Astrocyte (in vitro differentiated cells and primary cell): ENCODE data around the gene CD52. TPM values are rescaled to one million over a fixed set of nuclear protein-coding genes. Genes with fewer than 3 reads are reported as not detected.

ENCODE experiments used
- DNase-seq: peaks from one replicate; pipeline ENCODE4 v3.0.0-alpha.2; 2010; ENCODE audit warnings: low read depth
- FAIRE-seq: peaks from 2 replicates; lab custom pipeline; 2011; peaks lifted over from hg19 to GRCh38; lab: Jason Lieb, UNC
- H2AFZ ChIP-seq: 2 replicates; pipeline ENCODE4 v1.6.0; 2012; ENCODE audit warnings: low read depth, low read length, inconsistent platforms
- H3K27ac ChIP-seq: 2 replicates; pipeline ENCODE4 v1.5.1; 2011; ENCODE audit warnings: low read depth, low read length, inconsistent platforms
- H3K27me3 ChIP-seq: 2 replicates; pipeline ENCODE4 v1.6.0; 2011; ENCODE audit warnings: low read length, inconsistent platforms; ENCODE audit not compliant: insufficient read depth
- H3K36me3 ChIP-seq: 2 replicates; pipeline ENCODE4 v1.5.1; 2011; ENCODE audit warnings: low read length, inconsistent platforms; ENCODE audit not compliant: insufficient read depth
- H3K4me1 ChIP-seq: 2 replicates; pipeline ENCODE4 v1.5.1; 2011; ENCODE audit warnings: low read length, inconsistent platforms; ENCODE audit not compliant: insufficient read depth
- H3K4me2 ChIP-seq: 2 replicates; pipeline ENCODE4 v1.6.0; 2012; ENCODE audit warnings: low read length, inconsistent platforms
- H3K4me3 ChIP-seq: 2 replicates; pipeline ENCODE4 v1.5.1; 2011; ENCODE audit warnings: low read depth, mild to moderate bottlenecking, low read length, inconsistent platforms; ENCODE audit not compliant: insufficient read depth
- H3K79me2 ChIP-seq: 2 replicates; pipeline ENCODE4 v1.6.0; 2012; ENCODE audit warnings: mild to moderate bottlenecking, low read length, inconsistent platforms; ENCODE audit not compliant: insufficient read depth
- H3K9ac ChIP-seq: 2 replicates; pipeline ENCODE4 v1.6.0; 2012; ENCODE audit warnings: mild to moderate bottlenecking, low read length, inconsistent platforms
- H3K9me3 ChIP-seq: 2 replicates; pipeline ENCODE4 v1.5.1; 2012; ENCODE audit warnings: low read depth, mild to moderate bottlenecking, low read length, inconsistent platforms; ENCODE audit not compliant: insufficient read depth
- H4K20me1 ChIP-seq: 2 replicates; pipeline ENCODE4 v1.6.0; 2012; ENCODE audit warnings: low read length, inconsistent platforms; ENCODE audit not compliant: insufficient read depth
- H3K27ac Mint-ChIP-seq: one replicate; pipeline ENCODE4 v1.8.0; 2021; ENCODE audit warnings: mild to moderate bottlenecking, mixed read lengths; ENCODE audit not compliant: unreplicated experiment
- H3K27me3 Mint-ChIP-seq: one replicate; pipeline ENCODE4 v1.8.0; 2021; ENCODE audit warnings: low read depth, mixed read lengths; ENCODE audit not compliant: unreplicated experiment
- H3K36me3 Mint-ChIP-seq: one replicate; pipeline ENCODE4 v1.8.0; 2021; ENCODE audit warnings: low read depth, mixed read lengths; ENCODE audit not compliant: unreplicated experiment
- H3K4me1 Mint-ChIP-seq: one replicate; pipeline ENCODE4 v1.8.0; 2021; ENCODE audit warnings: low read depth, mixed read lengths; ENCODE audit not compliant: unreplicated experiment
- H3K4me3 Mint-ChIP-seq: one replicate; pipeline ENCODE4 v1.8.0; 2021; ENCODE audit warnings: mild to moderate bottlenecking, moderate library complexity, mixed read lengths; ENCODE audit not compliant: unreplicated experiment
- H3K9me3 Mint-ChIP-seq: one replicate; pipeline ENCODE4 v1.8.0; 2021; ENCODE audit warnings: mild to moderate bottlenecking, mixed read lengths; ENCODE audit not compliant: unreplicated experiment
- EZH2 ChIP-seq: IDR thresholded peaks from 2 replicates; pipeline ENCODE4 v1.6.1; 2012; ENCODE audit warnings: mild to moderate bottlenecking, low read length, inconsistent platforms; ENCODE audit not compliant: insufficient read depth
- total RNA-seq: library from RNA; stranded (reverse); gene quantifications from 2 replicates; pipeline ENCODE4 v1.2.1, GENCODE V29; 2021
- TF ChIP-seq, protein P1 (sequence below): IDR thresholded peaks from 2 replicates; pipeline ENCODE4 v1.5.1; 2011; ENCODE audit warnings: low read depth, mild to moderate bottlenecking, inconsistent platforms, low read length, moderate library complexity; ENCODE audit not compliant: insufficient read depth

Gene CD52
- total RNA-seq, 1 donor from 2014 or later = not detected

DNA sequence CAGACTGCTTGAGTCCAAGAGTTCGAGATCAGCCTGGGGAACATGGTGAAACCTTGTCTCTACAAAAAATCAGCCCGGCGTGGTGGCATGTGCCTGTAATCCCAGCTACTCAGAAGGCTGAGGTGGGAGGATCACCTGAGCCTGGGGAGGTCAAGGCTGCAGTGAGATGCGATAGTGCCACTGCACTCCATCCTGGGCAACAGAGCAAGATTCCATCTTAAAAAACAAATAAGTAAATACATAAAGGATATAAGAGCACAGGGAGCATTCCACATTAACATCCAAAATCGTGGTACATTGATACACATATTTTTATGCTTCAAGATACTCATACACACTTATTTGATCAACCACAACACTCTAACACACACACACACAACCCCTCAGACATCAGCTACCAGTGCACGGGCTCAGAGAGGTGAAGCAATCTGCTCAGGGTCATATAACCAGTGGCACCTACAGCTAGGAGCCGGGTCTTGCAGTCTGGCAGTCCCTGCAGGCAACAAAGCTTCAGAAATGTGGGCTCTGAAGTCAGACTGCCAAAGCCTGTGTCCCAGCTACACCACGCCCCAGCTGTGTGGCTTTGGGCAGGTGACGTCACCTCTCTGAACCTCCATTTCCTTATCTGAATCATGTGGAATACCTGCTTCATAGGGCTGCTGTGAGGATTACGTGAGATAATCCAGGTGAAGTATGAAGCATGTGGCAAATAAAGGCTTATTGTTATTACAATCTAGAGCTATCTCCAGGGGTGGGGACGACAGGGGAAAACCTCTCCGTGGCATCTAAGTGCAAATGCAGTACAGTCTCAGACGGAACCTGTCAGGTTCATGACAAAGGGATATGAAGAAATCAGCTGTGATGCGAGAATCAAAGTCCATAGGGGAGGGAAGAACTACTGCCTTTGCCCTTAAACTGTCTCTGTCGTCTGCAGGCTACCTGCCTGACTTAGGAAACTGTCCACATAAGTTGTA, 40.9 kb downstream of the CD52 start:
- TF ChIP-seq, protein P1, sequence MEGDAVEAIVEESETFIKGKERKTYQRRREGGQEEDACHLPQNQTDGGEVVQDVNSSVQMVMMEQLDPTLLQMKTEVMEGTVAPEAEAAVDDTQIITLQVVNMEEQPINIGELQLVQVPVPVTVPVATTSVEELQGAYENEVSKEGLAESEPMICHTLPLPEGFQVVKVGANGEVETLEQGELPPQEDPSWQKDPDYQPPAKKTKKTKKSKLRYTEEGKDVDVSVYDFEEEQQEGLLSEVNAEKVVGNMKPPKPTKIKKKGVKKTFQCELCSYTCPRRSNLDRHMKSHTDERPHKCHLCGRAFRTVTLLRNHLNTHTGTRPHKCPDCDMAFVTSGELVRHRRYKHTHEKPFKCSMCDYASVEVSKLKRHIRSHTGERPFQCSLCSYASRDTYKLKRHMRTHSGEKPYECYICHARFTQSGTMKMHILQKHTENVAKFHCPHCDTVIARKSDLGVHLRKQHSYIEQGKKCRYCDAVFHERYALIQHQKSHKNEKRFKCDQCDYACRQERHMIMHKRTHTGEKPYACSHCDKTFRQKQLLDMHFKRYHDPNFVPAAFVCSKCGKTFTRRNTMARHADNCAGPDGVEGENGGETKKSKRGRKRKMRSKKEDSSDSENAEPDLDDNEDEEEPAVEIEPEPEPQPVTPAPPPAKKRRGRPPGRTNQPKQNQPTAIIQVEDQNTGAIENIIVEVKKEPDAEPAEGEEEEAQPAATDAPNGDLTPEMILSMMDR = no peak
- no peak for TF ChIP-seq EZH2
- Histone ChIP-seq H3K79me2 (no peaks in the 10 kb centered on the region), H3K9ac (no peak overlapping the region), H3K36me3 (no peaks in the 10 kb centered on the region), H4K20me1 (no peaks in the 10 kb centered on the region), H3K27ac (no peak overlapping the region), H3K4me1 (peaks cover 4% of the 10 kb centered on the region), H3K4me2 (no peak overlapping the region), H2AFZ (no peak overlapping the region), H3K4me3 (no peak overlapping the region), H3K27me3 (peaks cover 21% of the 10 kb centered on the region), H3K9me3 (no peaks in the 10 kb centered on the region)
- H3K9me3 Mint-ChIP-seq = no peaks in the 10 kb centered on the region
- no peaks in the 10 kb centered on the region for H3K36me3 Mint-ChIP-seq
- peaks cover under 1% of the 10 kb centered on the region for H3K4me1 Mint-ChIP-seq
- H3K27ac Mint-ChIP-seq = no peak overlapping the region
- peaks cover 60% of the 10 kb centered on the region for H3K27me3 Mint-ChIP-seq
- H3K4me3 Mint-ChIP-seq = no peak overlapping the region
- no peak for FAIRE-seq
- no peak for DNase-seq

DNA sequence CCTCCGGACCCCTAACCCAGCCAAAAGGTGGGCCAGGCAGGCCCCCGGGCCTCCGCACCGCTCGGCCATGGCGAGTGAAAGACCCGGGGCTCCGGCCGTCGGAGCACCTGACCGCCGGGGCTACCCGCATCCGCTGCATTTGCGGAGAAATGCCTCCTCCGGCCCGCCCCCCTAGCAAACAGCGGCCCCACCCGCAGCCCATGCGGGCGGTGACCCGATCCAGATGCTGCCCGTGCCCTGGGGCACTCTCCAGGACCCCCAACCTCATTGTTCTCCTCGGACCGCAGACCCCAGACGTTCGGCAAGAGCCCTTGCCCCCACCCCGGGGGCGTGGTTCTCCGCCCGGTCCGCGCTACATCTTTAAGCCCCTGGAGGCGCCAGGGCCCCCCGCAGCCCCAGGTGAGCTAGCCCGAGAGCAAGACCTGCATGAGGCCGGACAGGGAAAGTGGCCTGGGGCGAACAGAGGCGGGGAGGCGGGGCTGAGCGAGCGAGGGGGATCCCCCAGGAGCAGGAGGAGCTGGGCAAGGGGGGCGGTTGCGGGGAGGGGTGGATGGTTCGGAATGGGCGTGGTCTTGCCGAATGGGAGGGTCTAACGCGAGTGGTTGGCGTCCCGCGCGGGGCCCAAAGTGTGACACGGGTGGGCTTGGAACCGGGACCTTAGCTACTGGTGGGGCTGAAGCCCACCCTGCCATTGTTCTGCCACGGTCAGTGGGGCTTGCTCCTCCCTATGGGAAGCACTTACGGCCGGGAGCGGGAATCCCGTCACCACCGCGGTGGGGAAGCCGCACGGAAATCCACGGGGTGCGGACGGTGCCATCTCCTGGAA, 42.4 kb downstream of the CD52 start:
- peak overlapping the region; percentile 33 for H3K4me3 ChIP-seq

More for the DNA sequence above, 42.4 kb downstream of the CD52 start:
- no peak overlapping the region for H3K27ac Mint-ChIP-seq
- FAIRE-seq (no peak), DNase-seq (no peak)
- H3K9me3 ChIP-seq = no peaks in the 10 kb centered on the region
- H3K36me3 Mint-ChIP-seq = no peaks in the 10 kb centered on the region
- peak overlapping the region; percentile 81 for H3K4me2 ChIP-seq
- H3K27me3 ChIP-seq = peaks cover 25% of the 10 kb centered on the region
- H3K4me1 ChIP-seq = peaks cover 4% of the 10 kb centered on the region
- H3K27me3 Mint-ChIP-seq = peaks cover 69% of the 10 kb centered on the region
- H3K4me1 Mint-ChIP-seq = no peaks in the 10 kb centered on the region
- no peaks in the 10 kb centered on the region for H4K20me1 ChIP-seq
- H3K27ac ChIP-seq = no peak overlapping the region
- TF ChIP-seq EZH2 = peak; percentile 92
- TF ChIP-seq, protein P1 = no peak
- H3K36me3 ChIP-seq = no peaks in the 10 kb centered on the region
- peak overlapping the region; percentile 49 for H2AFZ ChIP-seq
- no peak overlapping the region for H3K4me3 Mint-ChIP-seq
- peak overlapping the region; percentile 27 for H3K9ac ChIP-seq
- no peaks in the 10 kb centered on the region for H3K9me3 Mint-ChIP-seq
- no peaks in the 10 kb centered on the region for H3K79me2 ChIP-seq
